Measurements from ENCODE around the gene PPFIBP1. TPM values are rescaled to one million over a fixed set of nuclear protein-coding genes. Genes with fewer than 3 reads are reported as not detected.

Gene PPFIBP1
- polyA plus RNA-seq, 2 of the 4 experiments (the other 2 are of a cell fraction) = 24.8 to 89.0 TPM

DNA sequence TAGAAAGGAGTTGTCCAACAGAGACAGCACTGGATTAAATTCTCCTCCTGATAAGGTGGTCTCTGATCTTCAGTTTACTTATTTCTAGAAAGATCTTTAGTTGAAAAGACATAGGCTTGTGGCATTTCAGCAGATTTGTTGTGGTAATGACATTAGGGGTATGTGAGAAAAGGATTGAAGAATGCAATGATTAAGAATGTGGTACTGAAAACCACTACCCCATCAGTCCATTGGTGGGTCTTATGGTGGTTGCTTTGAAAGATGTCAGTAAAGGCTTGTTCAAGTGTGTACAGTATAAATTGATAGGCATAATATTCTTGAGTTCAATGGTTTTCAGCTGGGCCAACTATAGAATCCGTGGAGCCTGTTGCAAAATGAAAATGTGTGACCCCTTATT, 10.8 kb downstream of the PPFIBP1 start:
- H3K4me1 ChIP-seq = peaks cover 24% of the 10 kb centered on the region; the same call in 2 of the 3 replicates
- TF ChIP-seq ZSCAN20 (CRISPR knock-in tag; IDR thresholded peaks at IDR 0.05) (no peak), RAD21 (conservative IDR thresholded peaks at IDR 0.05 in 1 of 2, IDR thresholded peaks at IDR 0.05 in 1 of 2) (no peak), MAFK (IDR thresholded peaks at IDR 0.05; ENCODE audit: partially characterized antibody) (no peak), NR3C1 (IDR thresholded peaks at IDR 0.05) (no peak), FOSB (CRISPR knock-in tag; IDR thresholded peaks at IDR 0.05) (no peak), EP300 (IDR thresholded peaks at IDR 0.05) (no peak), HEYL (CRISPR knock-in tag; IDR thresholded peaks at IDR 0.05) (no peak), BHLHE40 (IDR thresholded peaks at IDR 0.05; ENCODE audit: low read depth, low read length) (no peak), POLR2A (IDR thresholded peaks at IDR 0.05; ENCODE audit: low read length) (no peak), ZFP36 (IDR thresholded peaks at IDR 0.05; ENCODE audit: borderline replicate concordance, partially characterized antibody) (no peak), MYC (IDR thresholded peaks at IDR 0.05; ENCODE audit: borderline replicate concordance, low read length) (no peak), PHF8 (IDR thresholded peaks at IDR 0.05; ENCODE audit: borderline replicate concordance, low read depth) (no peak), SREBF2 (IDR thresholded peaks at IDR 0.05) (no peak), TP53 (CRISPR knock-in tag; IDR thresholded peaks at IDR 0.05) (no peak), ESRRA (IDR thresholded peaks at IDR 0.05; ENCODE audit: borderline replicate concordance, low read length) (no peak)
- TF ChIP-seq, protein P1, sequence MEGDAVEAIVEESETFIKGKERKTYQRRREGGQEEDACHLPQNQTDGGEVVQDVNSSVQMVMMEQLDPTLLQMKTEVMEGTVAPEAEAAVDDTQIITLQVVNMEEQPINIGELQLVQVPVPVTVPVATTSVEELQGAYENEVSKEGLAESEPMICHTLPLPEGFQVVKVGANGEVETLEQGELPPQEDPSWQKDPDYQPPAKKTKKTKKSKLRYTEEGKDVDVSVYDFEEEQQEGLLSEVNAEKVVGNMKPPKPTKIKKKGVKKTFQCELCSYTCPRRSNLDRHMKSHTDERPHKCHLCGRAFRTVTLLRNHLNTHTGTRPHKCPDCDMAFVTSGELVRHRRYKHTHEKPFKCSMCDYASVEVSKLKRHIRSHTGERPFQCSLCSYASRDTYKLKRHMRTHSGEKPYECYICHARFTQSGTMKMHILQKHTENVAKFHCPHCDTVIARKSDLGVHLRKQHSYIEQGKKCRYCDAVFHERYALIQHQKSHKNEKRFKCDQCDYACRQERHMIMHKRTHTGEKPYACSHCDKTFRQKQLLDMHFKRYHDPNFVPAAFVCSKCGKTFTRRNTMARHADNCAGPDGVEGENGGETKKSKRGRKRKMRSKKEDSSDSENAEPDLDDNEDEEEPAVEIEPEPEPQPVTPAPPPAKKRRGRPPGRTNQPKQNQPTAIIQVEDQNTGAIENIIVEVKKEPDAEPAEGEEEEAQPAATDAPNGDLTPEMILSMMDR (IDR thresholded peaks at IDR 0.05) = no peak
- TF ChIP-seq, protein P2, sequence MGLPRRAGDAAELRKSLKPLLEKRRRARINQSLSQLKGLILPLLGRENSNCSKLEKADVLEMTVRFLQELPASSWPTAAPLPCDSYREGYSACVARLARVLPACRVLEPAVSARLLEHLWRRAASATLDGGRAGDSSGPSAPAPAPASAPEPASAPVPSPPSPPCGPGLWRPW (IDR thresholded peaks at IDR 0.05) = no peak
- TF ChIP-seq, protein P3, sequence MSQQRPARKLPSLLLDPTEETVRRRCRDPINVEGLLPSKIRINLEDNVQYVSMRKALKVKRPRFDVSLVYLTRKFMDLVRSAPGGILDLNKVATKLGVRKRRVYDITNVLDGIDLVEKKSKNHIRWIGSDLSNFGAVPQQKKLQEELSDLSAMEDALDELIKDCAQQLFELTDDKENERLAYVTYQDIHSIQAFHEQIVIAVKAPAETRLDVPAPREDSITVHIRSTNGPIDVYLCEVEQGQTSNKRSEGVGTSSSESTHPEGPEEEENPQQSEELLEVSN (IDR thresholded peaks at IDR 0.05; ENCODE audit: borderline replicate concordance, low read depth) = no peak
- TF ChIP-seq, protein P4, sequence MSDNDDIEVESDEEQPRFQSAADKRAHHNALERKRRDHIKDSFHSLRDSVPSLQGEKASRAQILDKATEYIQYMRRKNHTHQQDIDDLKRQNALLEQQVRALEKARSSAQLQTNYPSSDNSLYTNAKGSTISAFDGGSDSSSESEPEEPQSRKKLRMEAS (IDR thresholded peaks at IDR 0.05) = no peak
- no peak overlapping the region for H3K27ac ChIP-seq
- no peak for DNase-seq (ENCODE audit: low read depth in 1 of 2, low spot score in 1 of 2)
- POLR2A ChIA-PET = no interaction called here
- no peak overlapping the region for H3K4me3 ChIP-seq
- no peak for ATAC-seq
- WGBS (ENCODE audit: missing lambda C conversion rate) = 69% methylated on average over 1 of the region's 1 CpG
- no peaks in the 10 kb centered on the region for H3K9me3 ChIP-seq
- CTCF ChIA-PET = interaction anchor here (1.0 to 1.6 kb wide), 2 partner anchors 88 to 100 kb away, joined by 4 read pairs; no protein-coding TSS in a partner anchor
- H3K4me2 ChIP-seq = no peak overlapping the region
- no peak for FAIRE-seq

DNA sequence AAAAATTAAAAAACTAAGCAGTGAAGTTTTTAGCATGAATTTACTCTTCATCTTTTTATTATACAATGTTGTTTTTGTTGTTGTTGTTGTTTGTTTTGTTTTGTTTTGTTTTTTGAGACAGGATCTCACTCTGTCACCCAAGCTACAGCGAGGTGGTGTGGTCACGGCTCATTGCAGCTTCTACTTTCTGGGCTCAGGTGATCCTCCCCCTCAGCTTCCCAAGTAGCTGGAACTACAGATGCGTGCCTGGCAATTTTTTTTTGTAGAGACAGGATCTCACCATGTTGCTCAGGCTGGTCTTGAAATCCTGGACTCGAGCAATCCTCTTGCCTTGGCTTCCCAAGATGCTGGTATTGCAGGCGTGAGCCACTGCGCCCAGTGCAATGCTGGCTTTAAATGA, 11.3 kb downstream of the PPFIBP1 start:
- ChIA-PET POLR2A (no interaction called here), CTCF (no interaction called here)
- Histone ChIP-seq H3K4me3 (no peak overlapping the region), H3K27ac (no peak overlapping the region), H3K9me3 (no peaks in the 10 kb centered on the region), H3K4me2 (no peak overlapping the region), H3K4me1 (peaks cover 19% of the 10 kb centered on the region; the same call in 2 of the 3 replicates)
- 81% methylated on average over 6 of the region's 6 CpGs for WGBS (ENCODE audit: missing lambda C conversion rate)
- TF ChIP-seq, protein P5, sequence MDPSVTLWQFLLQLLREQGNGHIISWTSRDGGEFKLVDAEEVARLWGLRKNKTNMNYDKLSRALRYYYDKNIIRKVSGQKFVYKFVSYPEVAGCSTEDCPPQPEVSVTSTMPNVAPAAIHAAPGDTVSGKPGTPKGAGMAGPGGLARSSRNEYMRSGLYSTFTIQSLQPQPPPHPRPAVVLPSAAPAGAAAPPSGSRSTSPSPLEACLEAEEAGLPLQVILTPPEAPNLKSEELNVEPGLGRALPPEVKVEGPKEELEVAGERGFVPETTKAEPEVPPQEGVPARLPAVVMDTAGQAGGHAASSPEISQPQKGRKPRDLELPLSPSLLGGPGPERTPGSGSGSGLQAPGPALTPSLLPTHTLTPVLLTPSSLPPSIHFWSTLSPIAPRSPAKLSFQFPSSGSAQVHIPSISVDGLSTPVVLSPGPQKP (IDR thresholded peaks at IDR 0.05; ENCODE audit: low read depth, low read length) = no peak
- TF ChIP-seq GATA3 (IDR thresholded peaks at IDR 0.05; ENCODE audit: borderline replicate concordance) = no peak
- TF ChIP-seq POLR2A (IDR thresholded peaks at IDR 0.05; ENCODE audit: low read length) = no peak
- TF ChIP-seq, protein P2 (IDR thresholded peaks at IDR 0.05) = no peak
- TF ChIP-seq MAFK (IDR thresholded peaks at IDR 0.05; ENCODE audit: partially characterized antibody) = no peak
- no peak for TF ChIP-seq TFCP2L1 (CRISPR knock-in tag; IDR thresholded peaks at IDR 0.05)
- no peak for TF ChIP-seq ZC3H11A (IDR thresholded peaks at IDR 0.05)
- no peak for TF ChIP-seq CBX8 (IDR thresholded peaks at IDR 0.05)
- no peak for TF ChIP-seq CBX2 (IDR thresholded peaks at IDR 0.05; ENCODE audit: borderline replicate concordance, low read depth)
- TF ChIP-seq RFX5 (IDR thresholded peaks at IDR 0.05) = no peak
- no peak for TF ChIP-seq FOSL2 (IDR thresholded peaks at IDR 0.05)
- TF ChIP-seq FOSL2 (CRISPR knock-in tag; IDR thresholded peaks at IDR 0.05) = no peak
- TF ChIP-seq JUN (IDR thresholded peaks at IDR 0.05) = no peak
- DNase-seq (ENCODE audit: low read depth in 1 of 2, low spot score in 1 of 2) = no peak
- no peak for ATAC-seq
- FAIRE-seq = no peak

Data from A549 (cell line).